ENCODE results near the gene RAD51. TPM values are rescaled to one million over a fixed set of nuclear protein-coding genes. Genes with fewer than 3 reads are reported as not detected.

RAD51 gene
- polyA plus RNA-seq, 3 donors = 0.28 to 0.61 TPM; not detected in 1

DNA sequence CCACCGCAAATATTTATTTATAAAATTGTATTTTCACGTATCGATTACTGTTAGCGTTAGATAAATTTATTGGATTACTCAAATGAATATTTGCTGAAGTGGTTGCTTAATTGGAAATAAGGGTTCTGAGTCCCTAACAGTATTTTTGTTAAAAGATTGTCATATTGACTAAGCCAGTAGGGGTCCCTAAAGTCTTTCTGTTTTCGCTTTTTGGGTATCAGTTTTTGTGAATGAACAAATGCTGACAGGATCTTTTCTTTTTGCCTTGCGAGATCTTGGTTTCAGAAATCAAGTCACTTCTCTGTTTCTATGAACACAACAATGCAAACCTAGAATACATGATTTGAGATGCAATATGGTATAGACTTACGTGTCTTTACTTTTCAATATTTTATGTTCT lies 7.1 kb downstream of the RAD51 start:
- H3K27me3 Mint-ChIP-seq (ENCODE audit: low read depth in 3 of 3) = no peaks in the 10 kb centered on the region
- H3K4me2 ChIP-seq (replicated peaks; ENCODE audit: extremely low read depth, low read length, poor library complexity, severe bottlenecking) = no peak overlapping the region
- peaks cover 7 to 50% of the 10 kb centered on the region in 2 donors for H3K36me3 ChIP-seq (replicated peaks in 1 of 2; ENCODE audit: control insufficient read depth in 1 of 2, insufficient read depth in 2 of 2, low read length in 2 of 2)
- H3K4me1 Mint-ChIP-seq = peaks cover 2% of the 10 kb centered on the region
- H3K9me3 Mint-ChIP-seq = peaks cover 0 to 2% (median 0%) of the 10 kb centered on the region in 7 donors
- H4K20me1 ChIP-seq (ENCODE audit: insufficient read depth, low read length) = no peaks in the 10 kb centered on the region
- DNase-seq = no peak
- no peak overlapping the region for H3K4me3 ChIP-seq (replicated peaks in 1 of 3; ENCODE audit: low read depth in 2 of 3, low read length in 3 of 3)
- no peak overlapping the region for H3K27ac Mint-ChIP-seq
- TF ChIP-seq, protein P1, sequence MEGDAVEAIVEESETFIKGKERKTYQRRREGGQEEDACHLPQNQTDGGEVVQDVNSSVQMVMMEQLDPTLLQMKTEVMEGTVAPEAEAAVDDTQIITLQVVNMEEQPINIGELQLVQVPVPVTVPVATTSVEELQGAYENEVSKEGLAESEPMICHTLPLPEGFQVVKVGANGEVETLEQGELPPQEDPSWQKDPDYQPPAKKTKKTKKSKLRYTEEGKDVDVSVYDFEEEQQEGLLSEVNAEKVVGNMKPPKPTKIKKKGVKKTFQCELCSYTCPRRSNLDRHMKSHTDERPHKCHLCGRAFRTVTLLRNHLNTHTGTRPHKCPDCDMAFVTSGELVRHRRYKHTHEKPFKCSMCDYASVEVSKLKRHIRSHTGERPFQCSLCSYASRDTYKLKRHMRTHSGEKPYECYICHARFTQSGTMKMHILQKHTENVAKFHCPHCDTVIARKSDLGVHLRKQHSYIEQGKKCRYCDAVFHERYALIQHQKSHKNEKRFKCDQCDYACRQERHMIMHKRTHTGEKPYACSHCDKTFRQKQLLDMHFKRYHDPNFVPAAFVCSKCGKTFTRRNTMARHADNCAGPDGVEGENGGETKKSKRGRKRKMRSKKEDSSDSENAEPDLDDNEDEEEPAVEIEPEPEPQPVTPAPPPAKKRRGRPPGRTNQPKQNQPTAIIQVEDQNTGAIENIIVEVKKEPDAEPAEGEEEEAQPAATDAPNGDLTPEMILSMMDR (IDR thresholded peaks at IDR 0.05) = no peak
- H3K27ac ChIP-seq (ENCODE audit: low read depth in 1 of 2, low read length in 2 of 2) = no peak overlapping the region
- no peaks in the 10 kb centered on the region for H3K27me3 ChIP-seq (ENCODE audit: control insufficient read depth in 2 of 2, insufficient read depth in 2 of 2, low read length in 2 of 2)
- 95% methylated on average over 3 of the region's 7 CpGs for WGBS (ENCODE audit: insufficient coverage)
- H2AFZ ChIP-seq (ENCODE audit: insufficient read depth, low read depth, low read length, poor library complexity, severe bottlenecking) = no peak overlapping the region
- intact Hi-C loops (cut with micrococcal nuclease) = no loop called here
- H3K4me1 ChIP-seq (ENCODE audit: control insufficient read depth in 1 of 2, insufficient read depth in 2 of 2, low read length in 2 of 2) = no peaks in the 10 kb centered on the region
- no peak overlapping the region for H3K9ac ChIP-seq (ENCODE audit: insufficient read depth, low read length, poor library complexity, severe bottlenecking)
- no peaks in the 10 kb centered on the region for H3K9me3 ChIP-seq (replicated peaks in 1 of 2; ENCODE audit: control insufficient read depth in 1 of 2, insufficient read depth in 1 of 2, low read length in 2 of 2)
- peaks cover 26 to 62% of the 10 kb centered on the region in 2 donors for H3K36me3 Mint-ChIP-seq
- no peak overlapping the region for H3K4me3 Mint-ChIP-seq
- H3K79me2 ChIP-seq (ENCODE audit: insufficient read depth, low read length) = peaks cover 18% of the 10 kb centered on the region

DNA sequence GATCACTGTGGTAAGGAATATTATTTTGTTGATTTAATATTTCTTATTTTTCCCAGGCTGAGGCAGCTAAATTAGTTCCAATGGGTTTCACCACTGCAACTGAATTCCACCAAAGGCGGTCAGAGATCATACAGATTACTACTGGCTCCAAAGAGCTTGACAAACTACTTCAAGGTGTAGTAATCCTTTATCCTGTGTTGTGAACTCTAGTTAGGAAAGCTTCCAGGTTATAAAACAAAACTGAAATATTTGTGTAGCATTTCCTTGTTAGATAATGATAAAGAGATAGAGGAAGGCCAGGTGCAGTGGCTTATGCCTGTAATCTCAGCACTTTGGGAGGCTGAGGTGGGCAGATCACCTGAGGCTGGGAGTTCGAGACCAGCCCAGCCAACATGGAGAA lies 11.1 kb downstream of the RAD51 start:
- Histone ChIP-seq H3K9me3 (replicated peaks in 1 of 2; ENCODE audit: control insufficient read depth in 1 of 2, insufficient read depth in 1 of 2, low read length in 2 of 2) (no peaks in the 10 kb centered on the region), H3K4me1 (ENCODE audit: control insufficient read depth in 1 of 2, insufficient read depth in 2 of 2, low read length in 2 of 2) (no peaks in the 10 kb centered on the region), H3K27me3 (ENCODE audit: control insufficient read depth in 2 of 2, insufficient read depth in 2 of 2, low read length in 2 of 2) (no peaks in the 10 kb centered on the region), H3K27ac (ENCODE audit: low read depth in 1 of 2, low read length in 2 of 2) (no peak overlapping the region), H3K9ac (ENCODE audit: insufficient read depth, low read length, poor library complexity, severe bottlenecking) (no peak overlapping the region), H3K4me2 (replicated peaks; ENCODE audit: extremely low read depth, low read length, poor library complexity, severe bottlenecking) (no peak overlapping the region), H4K20me1 (ENCODE audit: insufficient read depth, low read length) (no peaks in the 10 kb centered on the region), H3K36me3 (replicated peaks in 1 of 2; ENCODE audit: control insufficient read depth in 1 of 2, insufficient read depth in 2 of 2, low read length in 2 of 2) (peaks cover 10 to 56% of the 10 kb centered on the region in 2 donors), H3K4me3 (replicated peaks in 1 of 3; ENCODE audit: low read depth in 2 of 3, low read length in 3 of 3) (no peak overlapping the region), H3K79me2 (ENCODE audit: insufficient read depth, low read length) (no peaks in the 10 kb centered on the region), H2AFZ (ENCODE audit: insufficient read depth, low read depth, low read length, poor library complexity, severe bottlenecking) (no peak overlapping the region)
- DNase-seq = no peak
- Mint-ChIP-seq H3K4me3 (no peak overlapping the region), H3K9me3 (peaks cover 0 to 2% (median 0%) of the 10 kb centered on the region in 7 donors), H3K27ac (no peak overlapping the region), H3K36me3 (peaks cover 34 to 74% of the 10 kb centered on the region in 2 donors), H3K4me1 (no peaks in the 10 kb centered on the region), H3K27me3 (ENCODE audit: low read depth in 3 of 3) (no peaks in the 10 kb centered on the region)
- intact Hi-C loops (cut with micrococcal nuclease) = no loop called here
- no CpG with 5 or more reads among the region's 2 CpGs for WGBS (ENCODE audit: insufficient coverage)
- TF ChIP-seq, protein P1 (IDR thresholded peaks at IDR 0.05) = no peak

Measured in CD14-positive monocyte (primary cell).